Central memory CD4-positive, alpha-beta T cell (primary cell): Measurements from ENCODE around the gene DNAH3.
"Not testable (repeated sequence)": the region's sequence is repeated elsewhere in the genome, so short reads cannot be mapped to it uniquely, and the experiment has no call there.

Experiments used
- DNase-seq: peaks from one replicate; pipeline ENCODE4 v3.0.0; 2022
- total RNA-seq, 3 experiments: gene quantifications; one replicate each; lab custom pipeline; 2026; lab: John Stamatoyannopoulos, UW

DNAH3 gene
- 0 reads per million in 3 experiments for total RNA-seq

DNA sequence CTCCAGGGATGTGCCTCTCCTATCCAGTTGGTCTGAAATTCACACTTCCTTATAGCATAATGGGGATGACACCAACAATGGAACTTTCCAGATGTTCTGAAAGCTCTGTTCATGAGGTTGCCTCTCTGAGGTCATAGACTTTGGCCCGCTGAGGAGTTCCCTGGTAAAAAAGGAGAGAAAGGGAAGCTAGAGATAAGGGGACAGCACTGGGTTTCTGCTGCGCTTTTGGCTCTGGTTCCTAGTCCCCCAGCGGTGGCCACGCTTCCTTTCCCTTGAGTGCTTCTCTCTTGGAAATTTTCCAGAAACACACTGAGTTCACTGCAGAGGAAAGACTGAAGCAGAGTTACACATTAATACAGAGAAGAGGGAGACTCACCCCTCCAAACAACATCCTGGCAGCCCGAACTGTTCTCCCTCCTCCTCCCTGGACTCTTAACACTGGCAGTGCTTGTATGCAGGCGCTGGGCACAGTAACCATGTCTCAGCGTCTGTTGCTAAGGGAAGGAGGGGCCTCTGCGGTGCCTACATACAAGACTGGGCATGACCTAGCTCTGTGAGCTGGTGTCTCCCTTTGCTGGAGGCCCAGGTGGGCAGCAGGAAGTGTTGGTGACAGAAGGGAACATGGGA lies at the start of gene DNAH3:
Gene DNAH3 (minus strand): TSS at position 472 of the 627 bp plus-strand sequence. CDS start 527 bp downstream, outside the sequence.
- no peak for DNase-seq

GRCh38 chr16:21199607-21200218 lies 49.1 kb upstream of the DNAH3 start:
- no peak for DNase-seq

- no peak for DNase-seq
Measured at GRCh38 chr16:21197621-21198020, 47.0 kb upstream of the DNAH3 start.

DNA sequence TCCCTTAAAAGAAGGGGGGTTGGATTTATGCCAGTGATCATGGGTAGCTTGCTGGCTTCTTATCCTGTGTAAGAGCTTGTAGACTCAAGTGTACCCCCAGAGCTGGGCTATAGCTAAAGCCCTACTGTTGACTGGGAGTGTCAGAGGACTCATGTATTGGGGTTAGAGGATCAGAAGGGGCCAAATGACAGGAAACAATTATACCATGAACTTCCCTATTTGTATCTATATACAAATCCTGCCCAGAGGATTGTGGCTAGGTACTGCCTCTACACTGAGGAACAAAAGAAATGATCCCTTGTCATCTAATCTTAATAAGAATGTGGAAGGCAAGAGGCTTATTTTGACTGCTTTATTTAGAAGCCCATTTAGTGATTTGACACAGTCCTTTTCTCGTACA lies 46.5 kb upstream of the DNAH3 start:
- no peak for DNase-seq

- not testable (repeated sequence) for DNase-seq
Measured at GRCh38 chr16:21195330-21195729, 44.7 kb upstream of the DNAH3 start.

GRCh38 chr16:21194771-21195301 lies 44.2 kb upstream of the DNAH3 start:
- DNase-seq: no peak

- no peak for DNase-seq
Measured at GRCh38 chr16:21192991-21193390, 42.3 kb upstream of the DNAH3 start.

GRCh38 chr16:21190599-21190998 lies 40.0 kb upstream of the DNAH3 start:
- no peak for DNase-seq

- no peak for DNase-seq
Measured at GRCh38 chr16:21190013-21190412, 39.4 kb upstream of the DNAH3 start.

DNA sequence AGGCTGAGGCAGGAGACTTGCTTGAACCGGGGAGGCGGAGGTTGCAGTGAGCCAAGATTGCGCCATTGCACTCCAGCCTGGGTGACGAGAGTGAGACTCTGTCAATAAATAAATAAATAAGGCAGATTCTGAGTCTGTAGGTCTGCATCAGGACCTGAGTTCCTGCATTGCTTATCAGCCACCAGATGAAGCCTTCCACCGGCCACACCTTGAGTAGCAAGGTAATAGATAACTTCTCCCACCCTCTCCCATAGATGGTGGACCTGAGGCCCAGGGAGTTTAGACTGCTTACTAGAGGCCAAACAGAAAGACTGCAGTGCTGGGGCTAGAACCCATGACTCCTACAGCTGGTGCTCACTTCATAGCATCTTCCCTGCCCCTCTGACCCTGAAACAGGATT lies 38.7 kb upstream of the DNAH3 start:
- no peak for DNase-seq

GRCh38 chr16:21186326-21186691 lies 35.7 kb upstream of the DNAH3 start:
- no peak for DNase-seq

DNA sequence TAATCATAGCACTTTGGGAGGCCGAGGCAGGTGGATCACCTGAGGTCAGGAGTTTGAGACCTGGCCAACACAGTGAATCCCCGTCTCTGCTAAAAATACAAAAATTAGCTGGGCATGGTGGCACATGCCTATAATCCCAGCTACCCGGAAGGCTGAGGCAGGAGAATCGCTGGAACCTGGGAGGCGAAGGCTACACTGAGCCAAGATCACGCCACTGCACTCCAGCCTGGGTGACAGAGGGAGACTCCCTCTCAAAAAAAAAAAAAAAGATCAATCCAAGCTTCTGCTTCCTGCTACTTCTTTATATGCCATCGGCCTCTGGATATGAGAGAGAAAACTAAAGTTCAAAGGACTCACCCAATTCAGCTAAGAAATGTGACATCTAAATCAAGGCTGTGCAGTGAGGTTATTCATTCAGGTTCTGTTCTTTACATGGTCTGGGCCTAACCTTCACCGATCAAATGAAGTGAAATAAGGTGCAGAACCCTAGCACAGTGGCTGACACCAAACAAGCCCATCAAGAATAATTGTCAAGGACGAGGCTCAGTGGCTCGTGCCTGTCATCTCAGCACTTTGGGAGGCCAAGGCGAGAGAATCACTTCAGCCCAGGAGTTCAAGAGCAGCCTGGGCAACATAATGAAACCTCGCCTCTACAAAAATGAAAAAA lies 35.1 kb upstream of the DNAH3 start:
- no peak for DNase-seq

DNA sequence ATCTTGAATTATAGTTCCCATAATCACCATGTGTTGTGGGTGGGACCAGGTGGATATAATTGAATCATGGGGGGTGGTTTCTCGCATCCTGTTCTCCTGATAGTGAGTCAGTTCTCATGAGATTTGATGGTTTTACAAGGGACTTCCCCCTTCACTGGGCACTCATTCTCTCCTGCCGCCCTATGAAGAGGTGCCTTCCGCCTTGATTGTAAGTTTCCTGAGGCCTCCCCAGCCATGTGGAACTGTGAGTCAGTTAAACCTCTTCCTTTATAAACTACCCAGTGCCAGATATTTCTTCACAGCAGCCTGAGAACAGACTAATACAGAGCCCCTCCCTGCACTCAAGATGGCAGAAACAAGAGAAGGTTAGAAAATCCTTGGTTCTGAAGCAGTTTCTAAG lies 34.2 kb upstream of the DNAH3 start:
- DNase-seq: no peak

- DNase-seq: no peak
Measured at GRCh38 chr16:21183995-21184394, 33.3 kb upstream of the DNAH3 start.

- no peak for DNase-seq
Measured at GRCh38 chr16:21179983-21180365, 29.3 kb upstream of the DNAH3 start.

DNA sequence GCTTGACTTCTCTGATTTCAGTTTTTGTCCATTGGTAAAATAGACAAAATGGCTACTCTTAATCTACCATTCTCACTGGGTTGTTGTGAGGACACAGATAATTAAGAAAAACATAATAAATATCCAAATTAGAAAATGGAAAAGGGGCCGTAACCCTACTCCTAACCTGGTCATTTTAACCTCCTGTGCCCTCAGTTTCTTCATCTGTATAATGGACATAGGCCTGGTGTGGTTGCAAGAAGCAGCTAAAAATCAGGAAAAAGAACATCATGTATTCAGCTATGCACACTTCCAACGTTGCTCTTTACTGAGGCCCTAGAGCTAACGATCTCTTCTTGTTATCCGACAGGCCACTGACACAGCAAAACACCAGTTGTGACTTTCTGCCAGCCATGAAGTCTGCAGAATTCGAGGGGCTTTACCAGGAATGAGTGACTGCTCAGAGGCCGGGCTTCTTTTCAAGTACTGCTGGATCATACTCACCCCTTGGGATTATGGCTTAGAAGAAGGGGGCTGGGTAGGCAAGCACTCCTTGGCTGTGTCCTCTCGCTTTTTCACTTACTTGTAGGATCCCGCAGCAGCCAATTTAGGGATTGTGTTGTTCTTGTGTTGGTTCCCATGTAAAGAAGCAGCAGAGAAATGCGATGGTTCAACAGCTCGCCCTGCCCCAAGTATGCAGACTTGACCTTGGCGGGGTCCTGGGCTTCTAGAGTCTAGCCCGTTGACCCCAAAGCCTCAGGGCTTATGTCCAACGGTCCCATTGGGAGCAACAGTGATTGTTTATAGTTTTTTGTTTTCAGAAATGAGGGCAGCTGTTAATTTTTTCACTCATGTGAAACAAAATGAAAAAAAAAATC lies 28.7 kb upstream of the DNAH3 start:
- no peak for DNase-seq

- no peak for DNase-seq
Measured at GRCh38 chr16:21175397-21175796, 24.8 kb upstream of the DNAH3 start.

DNA sequence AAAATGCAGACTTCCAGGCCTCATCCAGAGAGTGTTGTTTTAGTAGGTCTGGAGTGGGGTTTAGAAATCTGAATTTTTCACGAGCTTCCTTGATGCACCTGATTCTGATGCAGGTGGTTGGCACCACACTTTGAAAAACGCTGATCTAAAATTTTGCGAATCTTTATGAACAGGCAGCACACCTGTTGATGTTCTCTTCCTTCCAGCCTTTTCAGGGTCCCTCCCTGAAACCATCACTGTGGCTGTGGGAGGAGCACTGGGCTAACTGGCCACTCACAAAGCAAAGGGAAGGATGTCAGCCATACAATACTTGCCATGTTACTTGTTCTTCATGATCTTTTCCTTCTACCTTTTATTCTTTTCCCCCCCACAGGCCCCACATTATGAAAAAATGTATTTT lies 22.0 kb upstream of the DNAH3 start:
- no peak for DNase-seq

DNA sequence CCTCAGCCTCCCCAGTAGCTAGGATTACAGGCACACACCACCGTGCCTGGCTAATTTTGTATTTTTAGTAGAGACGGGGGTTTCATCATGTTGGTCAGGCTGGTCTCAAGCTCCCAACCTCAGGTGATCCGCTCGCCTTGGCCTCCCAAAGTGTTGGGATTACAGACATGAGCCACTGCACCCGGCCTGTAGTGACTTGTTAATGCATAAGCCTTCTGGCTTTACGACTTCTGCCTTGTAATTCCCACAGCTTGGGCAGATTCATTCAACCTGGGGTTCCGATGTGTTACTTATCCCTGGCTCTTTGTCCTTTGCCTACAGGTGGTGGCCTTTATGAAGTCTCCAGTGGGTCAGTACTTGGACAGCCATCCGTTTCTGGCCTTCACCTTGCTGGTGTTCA lies 19.5 kb upstream of the DNAH3 start:
- DNase-seq: not testable (repeated sequence)

DNA sequence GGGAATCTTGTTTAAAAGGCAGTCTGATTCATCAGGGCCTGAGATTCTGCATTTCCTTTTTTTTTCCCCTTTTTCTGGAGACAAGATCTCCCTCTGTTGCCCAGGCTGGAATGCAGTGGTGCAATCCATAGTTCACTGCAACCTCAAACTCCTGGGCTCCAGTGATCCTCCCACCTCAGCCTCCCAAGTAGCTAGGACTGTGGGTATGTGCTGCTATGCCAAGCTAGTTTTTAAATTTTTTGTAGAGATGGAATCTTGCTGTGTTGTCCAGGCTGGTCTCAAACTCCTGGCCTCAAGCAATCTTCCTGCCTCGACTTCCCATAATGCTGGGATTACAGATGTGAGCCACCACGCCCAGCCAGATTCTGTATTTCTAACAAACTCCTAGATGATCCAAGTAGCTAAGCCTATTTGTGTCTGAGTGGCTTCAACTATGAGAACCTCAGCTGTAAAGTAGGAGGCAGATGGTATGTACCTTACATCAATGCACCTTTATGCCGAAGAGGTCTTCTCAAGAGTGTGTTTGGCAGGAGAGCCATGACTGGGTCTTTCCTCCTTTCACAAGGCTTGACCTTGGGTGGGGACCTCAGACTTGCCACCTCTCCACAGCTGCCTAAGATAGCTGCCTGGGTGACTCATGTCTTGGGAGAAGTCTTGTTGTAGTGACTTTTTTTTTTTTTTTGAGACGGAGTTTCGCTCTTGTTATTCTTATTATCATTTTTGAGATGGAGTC lies 18.8 kb upstream of the DNAH3 start:
- DNase-seq: no peak

- DNase-seq: no peak
Measured at GRCh38 chr16:21167929-21168602, 17.4 kb upstream of the DNAH3 start.

- DNase-seq: no peak
Measured at GRCh38 chr16:21167360-21167759, 16.7 kb upstream of the DNAH3 start.
